SK-N-SH (cell line): ENCODE results near the gene PCDHGA9. TPM values are rescaled to one million over a fixed set of nuclear protein-coding genes. Genes with fewer than 3 reads are reported as not detected.
"Not testable (repeated sequence)": the region's sequence is repeated elsewhere in the genome, so short reads cannot be mapped to it uniquely, and the experiment has no call there.

Experiments
- CTCF ChIA-PET: fragments of 300-600, 350-600 bp; formaldehyde crosslinking; extraction: SDS; loops from one replicate; lab custom pipeline; 2021; lab: Yijun Ruan, JAX
- POLR2A ChIA-PET: fragments of 350-600 bp; sonication (Branson Sonifier 250); formaldehyde crosslinking; extraction: SDS; loops from one replicate; lab custom pipeline; 2020; ENCODE audit warnings: antibody characterized with exemption, inconsistent platforms; lab: Yijun Ruan, JAX
- DNase-seq: peaks from one replicate; pipeline ENCODE4 v3.0.0; 2012
- H2AFZ ChIP-seq: fragments of 200-600 bp; sonication (generic); 2 replicates; pipeline ENCODE4 v1.8.1; 2016; ENCODE audit warnings: antibody characterized with exemption, mild to moderate bottlenecking, low read depth
- H3F3A ChIP-seq: fragments of 200-600 bp; sonication (generic); replicated peaks from 2 replicates; pipeline ENCODE3; 2016; ENCODE audit warnings: antibody characterized with exemption, mild to moderate bottlenecking; ENCODE audit not compliant: insufficient read depth
- H3K27ac ChIP-seq, 2 experiments: fragments of 200-500 bp in 1 of 2; fragments of 200-600 bp in 1 of 2; sonication (Bioruptor generic) in 1 of 2; sonication (generic), shearing (Covaris generic) in 1 of 2; 2 replicates each; pipeline versions ENCODE4 v1.5.1 to v1.6.1; 2014 to 2016; ENCODE audit warnings: low read depth in 2 of 2, inconsistent platforms in 1 of 2, low read length in 1 of 2, mild to moderate bottlenecking in 1 of 2, mixed read lengths in 1 of 2
- H3K27me3 ChIP-seq: fragments of 200-600 bp; sonication (generic), shearing (Covaris generic); 2 replicates; pipeline ENCODE4 v1.6.1; 2016; ENCODE audit warnings: mixed run types; ENCODE audit not compliant: insufficient read depth
- H3K36me3 ChIP-seq, 2 experiments: fragments of 200-500 bp in 1 of 2; fragments of 200-600 bp in 1 of 2; sonication (Bioruptor generic) in 1 of 2; sonication (generic) in 1 of 2; replicated peaks in 1 of 2; 2 replicates each; pipeline versions ENCODE3 to v1.5.1; 2014 to 2016; ENCODE audit warnings: low read length in 1 of 2, mild to moderate bottlenecking in 1 of 2; ENCODE audit not compliant: insufficient read depth in 2 of 2, control insufficient read depth in 1 of 2
- H3K4me1 ChIP-seq, 2 experiments: fragments of 200-500 bp in 1 of 2; fragments of 200-600 bp in 1 of 2; sonication (Bioruptor generic) in 1 of 2; sonication (generic), shearing (Covaris generic) in 1 of 2; 2 replicates each; pipeline versions ENCODE4 v1.5.1 to v1.6.1; 2014 to 2016; ENCODE audit warnings: low read depth in 1 of 2, low read length in 1 of 2, mixed run types in 1 of 2; ENCODE audit not compliant: insufficient read depth in 2 of 2, control insufficient read depth in 1 of 2
- H3K4me2 ChIP-seq: fragments of 200-600 bp; sonication (generic), shearing (Covaris generic); 2 replicates; pipeline ENCODE4 v1.6.1; 2017; ENCODE audit warnings: mixed run types
- H3K4me3 ChIP-seq, 2 experiments: fragments of 200-500 bp in 1 of 2; fragments of 200-600 bp in 1 of 2; sonication (Bioruptor generic) in 1 of 2; sonication (generic), shearing (Covaris generic) in 1 of 2; 2 replicates each; pipeline versions ENCODE4 v1.5.1 to v1.8.1; 2014 to 2016; ENCODE audit warnings: low read depth in 2 of 2, inconsistent platforms in 1 of 2, low read length in 1 of 2, mild to moderate bottlenecking in 1 of 2, mixed read lengths in 1 of 2, moderate library complexity in 1 of 2
- H3K79me2 ChIP-seq: fragments of 200-600 bp; sonication (generic); 2 replicates; pipeline ENCODE4 v1.8.1; 2017; ENCODE audit warnings: mild to moderate bottlenecking; ENCODE audit not compliant: insufficient read depth
- H3K9ac ChIP-seq: fragments of 200-600 bp; sonication (generic); 2 replicates; pipeline ENCODE4 v1.6.1; 2017; ENCODE audit warnings: mixed run types
- H3K9me2 ChIP-seq: fragments of 200-600 bp; sonication (generic); 2 replicates; pipeline ENCODE4 v1.6.1; 2017; ENCODE audit warnings: mixed run types
- H3K9me3 ChIP-seq: fragments of 200-600 bp; sonication (generic); 2 replicates; pipeline ENCODE4 v1.6.1; 2017; ENCODE audit warnings: mixed run types, mild to moderate bottlenecking, moderate library complexity
- H4K20me1 ChIP-seq: fragments of 200-600 bp; sonication (generic); 2 replicates; pipeline ENCODE4 v1.6.1; 2017; ENCODE audit warnings: mild to moderate bottlenecking, mixed run types; ENCODE audit not compliant: insufficient read depth
- GATA2 ChIP-seq: sonication (generic); formaldehyde crosslinking; IDR thresholded peaks from 2 replicates; pipeline ENCODE4 v1.5.0; 2020; ENCODE audit warnings: mild to moderate bottlenecking, missing genetic modification reagents
- MAX ChIP-seq: IDR thresholded peaks from 2 replicates; pipeline ENCODE4 v1.4.0; 2012; ENCODE audit warnings: low read depth
- POLR2AphosphoS5 ChIP-seq: IDR thresholded peaks from 2 replicates; pipeline ENCODE4 v1.6.1; 2012; ENCODE audit warnings: low read depth, low read length
- RAD21 ChIP-seq: IDR thresholded peaks from 2 replicates; pipeline ENCODE4 v1.6.1; 2012; ENCODE audit warnings: mild to moderate bottlenecking, low read length
- RFX5 ChIP-seq: IDR thresholded peaks from 2 replicates; pipeline ENCODE4 v1.6.1; 2012; ENCODE audit warnings: mild to moderate bottlenecking, improper control_type of control experiment, low read length
- YY1 ChIP-seq: IDR thresholded peaks from 2 replicates; pipeline ENCODE4 v1.4.0; 2012; ENCODE audit warnings: low read depth, mild to moderate bottlenecking
- WGBS: methylation state at CpG from one replicate; pipeline ENCODE4 v1.1.6; 2017; ENCODE audit warnings: low lambda C conversion rate; 5-methylcytosine and 5-hydroxymethylcytosine counted together
- polyA plus RNA-seq, 3 experiments: library from polyadenylated mRNA; depleted of rRNA; stranded (reverse); fragments of >200 nt; gene quantifications; 2 replicates each; pipeline ENCODE4 v1.2.3, GENCODE V29; 2012

The PCDHGA9 gene
- polyA plus RNA-seq, 1 of the 3 experiments (the other 2 are of a cell fraction), result 0.16 TPM

GRCh38 chr5:141431286-141431685, 28.7 kb downstream of the PCDHGA9 start:
- no peak overlapping the region for H3K27ac ChIP-seq
- DNase-seq, result no peak
- no peaks in the 10 kb centered on the region for H4K20me1 ChIP-seq
- H3K4me1 ChIP-seq, result no peaks in the 10 kb centered on the region
- peaks cover 3 to 31% of the 10 kb centered on the region in 2 experiments for H3K36me3 ChIP-seq
- POLR2A ChIA-PET, result no interaction called here
- H3K79me2 ChIP-seq, result peaks cover 10% of the 10 kb centered on the region; the same call in 1 of the 2 replicates
- H3K9me3 ChIP-seq, result no peaks in the 10 kb centered on the region
- H3K4me3 ChIP-seq, result peak overlapping the region in 1 of 2 experiments; percentile 12; a peak in 1 of 4 replicates
- H3K4me2 ChIP-seq, result no peak overlapping the region
- H3F3A ChIP-seq, result peaks cover 8% of the 10 kb centered on the region
- no peak overlapping the region for H3K9ac ChIP-seq
- H2AFZ ChIP-seq, result no peak overlapping the region
- CTCF ChIA-PET, result interaction anchor here (1.7 kb wide), 1 partner anchor 14 kb away, joined by 6 read pairs; the partner anchor contains the start of gene PCDHGB7
- H3K27me3 ChIP-seq, result no peaks in the 10 kb centered on the region
- TF ChIP-seq MAX (no peak), GATA2 (CRISPR knock-in tag) (no peak), YY1 (no peak), RFX5 (no peak), RAD21 (no peak), POLR2AphosphoS5 (no peak)
- TF ChIP-seq, all 33 proteins: peak for 0
- no peaks in the 10 kb centered on the region for H3K9me2 ChIP-seq
- WGBS, result 96% methylated on average over 34 of the region's 37 CpGs

GRCh38 chr5:141432308-141432707, 29.7 kb downstream of the PCDHGA9 start:
- Histone ChIP-seq H3K36me3 (peaks cover 3 to 22% of the 10 kb centered on the region in 2 experiments), H3K4me3 (peak overlapping the region in 1 of 2 experiments; percentile 6; a peak in 1 of 4 replicates), H3K79me2 (peaks cover 10% of the 10 kb centered on the region; the same call in 1 of the 2 replicates)
- H3K4me2 ChIP-seq, H2AFZ ChIP-seq, H3K9me2 ChIP-seq, H3K4me1 ChIP-seq, DNase-seq, H3K27ac ChIP-seq, H3F3A ChIP-seq, H3K9me3 ChIP-seq, H3K9ac ChIP-seq, H3K27me3 ChIP-seq, POLR2A ChIA-PET, H4K20me1 ChIP-seq: not testable (repeated sequence)
- WGBS, result 92% methylated on average over 20 of the region's 38 CpGs
- CTCF ChIA-PET, result interaction anchor here (1.7 kb wide), 1 partner anchor 15 kb away, joined by 6 read pairs; the partner anchor contains the start of gene PCDHGB7

- H3K4me2 ChIP-seq, H3F3A ChIP-seq, H3K27ac ChIP-seq, H3K9me2 ChIP-seq, POLR2A ChIA-PET, CTCF ChIA-PET, H3K4me1 ChIP-seq, DNase-seq, H4K20me1 ChIP-seq, H3K9ac ChIP-seq, H3K9me3 ChIP-seq, H3K4me3 ChIP-seq, H2AFZ ChIP-seq, H3K27me3 ChIP-seq: not testable (repeated sequence)
- H3K79me2 ChIP-seq, result peaks cover 10% of the 10 kb centered on the region; the same call in 1 of the 2 replicates
- H3K36me3 ChIP-seq, result peaks cover 3 to 20% of the 10 kb centered on the region in 2 experiments
- WGBS, result 93% methylated on average over 23 of the region's 29 CpGs
Observed at GRCh38 chr5:141432726-141433125, 30.1 kb downstream of the PCDHGA9 start.
